H9 (cell line): ENCODE data around the gene PTPRC. TPM values are rescaled to one million over a fixed set of nuclear protein-coding genes. Genes with fewer than 3 reads are reported as not detected.

ENCODE experiments used
- DNase-seq: peaks from one replicate; pipeline ENCODE4 v3.0.0-alpha.2; 2017
- H2AFZ ChIP-seq: one replicate; pipeline ENCODE4 v1.6.1; 2013; ENCODE audit warnings: mild to moderate bottlenecking, low read length, control low read depth, moderate library complexity
- H2AK5ac ChIP-seq: 2 replicates; pipeline ENCODE4 v1.6.1; 2013; ENCODE audit warnings: low read length, control low read depth, mixed read lengths; ENCODE audit not compliant: insufficient read length
- H2BK120ac ChIP-seq: one replicate; pipeline ENCODE4 v1.6.1; 2013; ENCODE audit warnings: low read depth, mild to moderate bottlenecking, low read length, control low read depth, inconsistent platforms; ENCODE audit not compliant: poor library complexity, severe bottlenecking
- H2BK12ac ChIP-seq: 2 replicates; pipeline ENCODE4 v1.6.1; 2013; ENCODE audit warnings: low read length, control low read depth, mixed read lengths, low read depth; ENCODE audit not compliant: insufficient read length
- H2BK15ac ChIP-seq: 2 replicates; pipeline ENCODE4 v1.6.1; 2013; ENCODE audit warnings: low read depth, low read length, control low read depth
- H2BK20ac ChIP-seq: one replicate; pipeline ENCODE4 v1.6.1; 2013; ENCODE audit warnings: low read depth, mild to moderate bottlenecking, low read length, control low read depth, inconsistent platforms; ENCODE audit not compliant: poor library complexity, severe bottlenecking
- H2BK5ac ChIP-seq: 2 replicates; pipeline ENCODE4 v1.6.1; 2013; ENCODE audit warnings: low read length, control low read depth, mixed read lengths; ENCODE audit not compliant: insufficient read length
- H3K14ac ChIP-seq: 2 replicates; pipeline ENCODE4 v1.6.1; 2013; ENCODE audit warnings: low read length, control low read depth; ENCODE audit not compliant: insufficient read depth
- H3K18ac ChIP-seq: 2 replicates; pipeline ENCODE4 v1.6.1; 2013; ENCODE audit warnings: low read depth, mild to moderate bottlenecking, mixed read lengths, low read length, control low read depth; ENCODE audit not compliant: insufficient read length
- H3K23ac ChIP-seq: 2 replicates; pipeline ENCODE4 v1.6.1; 2013; ENCODE audit warnings: low read length, control low read depth, mixed read lengths, low read depth; ENCODE audit not compliant: insufficient read length
- H3K23me2 ChIP-seq: 2 replicates; pipeline ENCODE4 v1.6.1; 2013; ENCODE audit warnings: low read depth, mild to moderate bottlenecking, mixed read lengths, low read length, control low read depth; ENCODE audit not compliant: insufficient read length, poor library complexity, severe bottlenecking
- H3K27ac ChIP-seq: 2 replicates; pipeline ENCODE4 v1.5.1; 2013; ENCODE audit warnings: low read length, control low read depth, mixed read lengths, low read depth; ENCODE audit not compliant: insufficient read length
- H3K27me3 ChIP-seq: 2 replicates; pipeline ENCODE4 v1.6.1; 2013; ENCODE audit warnings: low read length, control low read depth, inconsistent platforms; ENCODE audit not compliant: insufficient read depth
- H3K4ac ChIP-seq: 2 replicates; pipeline ENCODE4 v1.6.1; 2013; ENCODE audit warnings: low read depth, mild to moderate bottlenecking, control low read depth, inconsistent platforms, low read length, moderate library complexity
- H3K4me1 ChIP-seq: 2 replicates; pipeline ENCODE4 v1.6.1; 2013; ENCODE audit warnings: low read length, control low read depth, inconsistent platforms; ENCODE audit not compliant: insufficient read depth
- H3K4me2 ChIP-seq: 2 replicates; pipeline ENCODE4 v1.6.1; 2013; ENCODE audit warnings: low read length, control low read depth, mixed read lengths; ENCODE audit not compliant: insufficient read length, insufficient read depth
- H3K56ac ChIP-seq: 2 replicates; pipeline ENCODE4 v1.6.1; 2013; ENCODE audit warnings: low read depth, mild to moderate bottlenecking, mixed read lengths, low read length, control low read depth; ENCODE audit not compliant: insufficient read length
- H3K79me1 ChIP-seq: 2 replicates; pipeline ENCODE4 v1.6.1; 2013; ENCODE audit warnings: low read depth, mild to moderate bottlenecking, moderate library complexity, low read length, control low read depth, inconsistent platforms; ENCODE audit not compliant: insufficient read depth, poor library complexity, severe bottlenecking
- H3K79me2 ChIP-seq: 2 replicates; pipeline ENCODE4 v1.6.1; 2013; ENCODE audit warnings: low read length, control low read depth, inconsistent platforms; ENCODE audit not compliant: insufficient read depth
- H3K9ac ChIP-seq: 2 replicates; pipeline ENCODE4 v1.6.1; 2013; ENCODE audit warnings: low read length, control low read depth, mixed read lengths; ENCODE audit not compliant: insufficient read length; ENCODE audit errors: extremely low read depth
- H3K9me3 ChIP-seq: one replicate; pipeline ENCODE4 v1.6.1; 2013; ENCODE audit warnings: low read depth, low read length, inconsistent platforms; ENCODE audit not compliant: control insufficient read depth
- H3T11ph ChIP-seq: one replicate; pipeline ENCODE4 v1.6.1; 2013; ENCODE audit warnings: mild to moderate bottlenecking, low read length, control low read depth, inconsistent platforms
- H4K20me1 ChIP-seq: one replicate; pipeline ENCODE4 v1.6.1; 2013; ENCODE audit not compliant: control insufficient read depth, insufficient read length, insufficient read depth
- H4K5ac ChIP-seq: 2 replicates; pipeline ENCODE4 v1.6.1; 2013; ENCODE audit warnings: low read depth, mild to moderate bottlenecking, mixed read lengths, low read length, control low read depth; ENCODE audit not compliant: insufficient read length
- H4K8ac ChIP-seq: replicated peaks from 2 replicates; pipeline ENCODE4 v1.6.1; 2013; ENCODE audit warnings: low read length, control low read depth, mixed read lengths, low read depth; ENCODE audit not compliant: insufficient read length
- H4K91ac ChIP-seq: 2 replicates; pipeline ENCODE4 v1.6.1; 2013; ENCODE audit warnings: low read depth, mild to moderate bottlenecking, moderate library complexity, mixed read lengths, low read length, control low read depth; ENCODE audit not compliant: insufficient read length
- H3K27ac Mint-ChIP-seq, 3 experiments: 2 replicates in 2 of 3; 3 replicates in 1 of 3; pipeline ENCODE4 v1.8.0; 2020 to 2021; ENCODE audit warnings: mixed read lengths in 3 of 3, mild to moderate bottlenecking in 1 of 3, moderate library complexity in 1 of 3
- H3K27me3 Mint-ChIP-seq: 2 replicates; pipeline ENCODE4 v1.8.0; 2021; ENCODE audit warnings: low read depth, mild to moderate bottlenecking, moderate library complexity, mixed read lengths
- H3K36me3 Mint-ChIP-seq, 3 experiments: 2 replicates in 2 of 3; 3 replicates in 1 of 3; pipeline ENCODE4 v1.8.0; 2020 to 2021; ENCODE audit warnings: low read depth in 3 of 3, mixed read lengths in 3 of 3; ENCODE audit not compliant: insufficient read depth in 1 of 3
- H3K4me1 Mint-ChIP-seq, 2 experiments: 2 replicates each; pipeline ENCODE4 v1.8.0; 2020; ENCODE audit warnings: mixed read lengths in 2 of 2
- H3K4me3 Mint-ChIP-seq, 2 experiments: 2 replicates in 1 of 2; 3 replicates in 1 of 2; pipeline ENCODE4 v1.8.0; 2020 to 2021; ENCODE audit warnings: mild to moderate bottlenecking in 2 of 2, mixed read lengths in 2 of 2, moderate library complexity in 1 of 2
- H3K9me3 Mint-ChIP-seq, 2 experiments: 2 replicates in 1 of 2; 3 replicates in 1 of 2; pipeline ENCODE4 v1.8.0; 2020; ENCODE audit warnings: mild to moderate bottlenecking in 2 of 2, mixed read lengths in 2 of 2, moderate library complexity in 1 of 2
- CTCF ChIP-seq: fragments of 200-600 bp; sonication (generic); conservative IDR thresholded peaks from 3 replicates; pipeline ENCODE4 v1.8.0; 2021; ENCODE audit warnings: antibody characterized with exemption, mild to moderate bottlenecking
- WGBS: extraction: QIAGEN DNeasy Blood & Tissue Kit; methylation state at CpG from one replicate; pipeline ENCODE4 v1.1.7; 2013; ENCODE audit warnings: missing lambda C conversion rate, low lambda C conversion rate, mixed read lengths; ENCODE audit not compliant: insufficient read length; ENCODE audit errors: extremely low coverage; 5-methylcytosine and 5-hydroxymethylcytosine counted together
- total RNA-seq: library from RNA; stranded (reverse); gene quantifications from 2 replicates; pipeline ENCODE4 v1.2.1, GENCODE V29; 2021

The PTPRC gene
- total RNA-seq, 1 experiment from 2014 or later, result not detected

GRCh38 chr1:198633675-198634121, 5.1 kb upstream of the PTPRC start:
- H3K4me3 Mint-ChIP-seq, result no peak overlapping the region
- no peaks in the 10 kb centered on the region for H3K9me3 Mint-ChIP-seq
- no peak overlapping the region for H3K9ac ChIP-seq

More at GRCh38 chr1:198633675-198634121, 5.1 kb upstream of the PTPRC start:
- H3K79me1 ChIP-seq, result no peaks in the 10 kb centered on the region
- DNase-seq, result no peak
- no peak overlapping the region for H3T11ph ChIP-seq
- no peak overlapping the region for H4K91ac ChIP-seq
- H3K23ac ChIP-seq, result no peak overlapping the region
- no peaks in the 10 kb centered on the region; the same call in 1 of the 2 replicates for H3K79me2 ChIP-seq
- H2BK20ac ChIP-seq, result no peak overlapping the region
- no peak overlapping the region for H3K4ac ChIP-seq
- no peak overlapping the region for H4K8ac ChIP-seq
- no peak overlapping the region for H2AFZ ChIP-seq
- no peak overlapping the region for H3K14ac ChIP-seq
- H3K4me2 ChIP-seq, result no peak overlapping the region
- Mint-ChIP-seq H3K36me3 (no peaks in the 10 kb centered on the region), H3K4me1 (no peaks in the 10 kb centered on the region), H3K27ac (no peak overlapping the region), H3K27me3 (no peaks in the 10 kb centered on the region)
- WGBS, result no CpG with 5 or more reads among the region's 2 CpGs
- H3K23me2 ChIP-seq, result no peaks in the 10 kb centered on the region
- H2BK15ac ChIP-seq, result no peak overlapping the region
- H3K18ac ChIP-seq, result no peak overlapping the region
- H4K5ac ChIP-seq, result no peak overlapping the region
- H3K27ac ChIP-seq, result no peak overlapping the region
- no peak overlapping the region for H2AK5ac ChIP-seq
- H3K27me3 ChIP-seq, result no peaks in the 10 kb centered on the region
- H2BK120ac ChIP-seq, result no peak overlapping the region
- H2BK12ac ChIP-seq, result no peak overlapping the region
- H3K9me3 ChIP-seq, result no peaks in the 10 kb centered on the region
- H3K4me1 ChIP-seq, result no peaks in the 10 kb centered on the region
- no peak overlapping the region for H3K56ac ChIP-seq
- no peak for TF ChIP-seq CTCF
- no peak overlapping the region for H2BK5ac ChIP-seq
- no peaks in the 10 kb centered on the region for H4K20me1 ChIP-seq
